OCI-LY7 (cell line): Measurements from ENCODE around the gene AGFG2.

Experiments
- CTCF ChIP-seq: fragments of 200-600 bp; sonication (generic); conservative IDR thresholded peaks from 2 replicates; pipeline ENCODE4 v1.5.1; 2014; ENCODE audit warnings: mild to moderate bottlenecking, antibody characterized with exemption, low read length, moderate library complexity, mixed read lengths
- EZH2phosphoT487 ChIP-seq: fragments of 200-600 bp; sonication (generic); IDR thresholded peaks from 2 replicates; pipeline ENCODE4 v1.6.1; 2018; ENCODE audit warnings: low read depth, borderline replicate concordance, mild to moderate bottlenecking, mixed run types, antibody characterized with exemption, low read length, moderate library complexity, mixed read lengths

- TF ChIP-seq CTCF (0 out of 2 replicates have a peak, but pooled peaks have one; percentile 31), EZH2phosphoT487 (no peak)
Measured at GRCh38 chr7:100493476-100494264, 45.3 kb upstream of the AGFG2 start.
